ENCODE measurements around the gene LRRK1.

LRRK1 gene

GRCh38 chr15:101051291-101052030 is 132.3 kb downstream of the LRRK1 start:
- Histone ChIP-seq H3K4me3 (ENCODE audit: low read length) (no peak overlapping the region), H3K4me1 (ENCODE audit: control insufficient read depth, insufficient read depth, low read length) (no peaks in the 10 kb centered on the region), H3K9me3 (ENCODE audit: control insufficient read depth, low read length) (no peaks in the 10 kb centered on the region), H3K36me3 (ENCODE audit: control insufficient read depth, insufficient read depth, low read length) (peaks cover 2% of the 10 kb centered on the region), H3K27me3 (ENCODE audit: control insufficient read depth, insufficient read depth, low read length) (no peaks in the 10 kb centered on the region), H3K9ac (ENCODE audit: low read length) (no peak overlapping the region)

- Histone ChIP-seq H3K36me3 (ENCODE audit: control insufficient read depth, insufficient read depth, low read length) (peaks cover 2% of the 10 kb centered on the region), H3K9me3 (ENCODE audit: control insufficient read depth, low read length) (no peaks in the 10 kb centered on the region), H3K27me3 (ENCODE audit: control insufficient read depth, insufficient read depth, low read length) (no peaks in the 10 kb centered on the region), H3K4me1 (ENCODE audit: control insufficient read depth, insufficient read depth, low read length) (no peaks in the 10 kb centered on the region), H3K9ac (ENCODE audit: low read length) (no peak overlapping the region), H3K4me3 (ENCODE audit: low read length) (no peak overlapping the region)
Observed at GRCh38 chr15:101052031-101052620, 133.0 kb downstream of the LRRK1 start.

GRCh38 chr15:101052681-101053121 is 133.5 kb downstream of the LRRK1 start:
- H3K9me3 ChIP-seq (ENCODE audit: control insufficient read depth, low read length) = no peaks in the 10 kb centered on the region
- no peak overlapping the region for H3K9ac ChIP-seq (ENCODE audit: low read length)
- H3K4me1 ChIP-seq (ENCODE audit: control insufficient read depth, insufficient read depth, low read length) = no peaks in the 10 kb centered on the region
- H3K27me3 ChIP-seq (ENCODE audit: control insufficient read depth, insufficient read depth, low read length) = no peaks in the 10 kb centered on the region
- no peak overlapping the region for H3K4me3 ChIP-seq (ENCODE audit: low read length)
- H3K36me3 ChIP-seq (ENCODE audit: control insufficient read depth, insufficient read depth, low read length) = peaks cover 2% of the 10 kb centered on the region

- no peaks in the 10 kb centered on the region for H3K27me3 ChIP-seq (ENCODE audit: control insufficient read depth, insufficient read depth, low read length)
- no peak overlapping the region for H3K4me3 ChIP-seq (ENCODE audit: low read length)
- H3K9ac ChIP-seq (ENCODE audit: low read length) = no peak overlapping the region
- H3K9me3 ChIP-seq (ENCODE audit: control insufficient read depth, low read length) = no peaks in the 10 kb centered on the region
- no peaks in the 10 kb centered on the region for H3K4me1 ChIP-seq (ENCODE audit: control insufficient read depth, insufficient read depth, low read length)
- peaks cover 2% of the 10 kb centered on the region for H3K36me3 ChIP-seq (ENCODE audit: control insufficient read depth, insufficient read depth, low read length)
Observed at GRCh38 chr15:101053261-101053660, 134.1 kb downstream of the LRRK1 start.

- no peak overlapping the region for H3K4me3 ChIP-seq (ENCODE audit: low read length)
- no peaks in the 10 kb centered on the region for H3K27me3 ChIP-seq (ENCODE audit: control insufficient read depth, insufficient read depth, low read length)
- H3K4me1 ChIP-seq (ENCODE audit: control insufficient read depth, insufficient read depth, low read length) = no peaks in the 10 kb centered on the region
- no peak overlapping the region for H3K9ac ChIP-seq (ENCODE audit: low read length)
- H3K9me3 ChIP-seq (ENCODE audit: control insufficient read depth, low read length) = no peaks in the 10 kb centered on the region
- H3K36me3 ChIP-seq (ENCODE audit: control insufficient read depth, insufficient read depth, low read length) = peaks cover 2% of the 10 kb centered on the region
Observed at GRCh38 chr15:101054116-101054515, 135.0 kb downstream of the LRRK1 start.

GRCh38 chr15:101054991-101055390 is 135.8 kb downstream of the LRRK1 start:
- Histone ChIP-seq H3K4me1 (ENCODE audit: control insufficient read depth, insufficient read depth, low read length) (no peaks in the 10 kb centered on the region), H3K4me3 (ENCODE audit: low read length) (no peak overlapping the region), H3K9ac (ENCODE audit: low read length) (no peak overlapping the region), H3K9me3 (ENCODE audit: control insufficient read depth, low read length) (no peaks in the 10 kb centered on the region), H3K27me3 (ENCODE audit: control insufficient read depth, insufficient read depth, low read length) (no peaks in the 10 kb centered on the region), H3K36me3 (ENCODE audit: control insufficient read depth, insufficient read depth, low read length) (peaks cover 2% of the 10 kb centered on the region)

- Histone ChIP-seq H3K4me1 (ENCODE audit: control insufficient read depth, insufficient read depth, low read length) (no peaks in the 10 kb centered on the region), H3K36me3 (ENCODE audit: control insufficient read depth, insufficient read depth, low read length) (peaks cover 2% of the 10 kb centered on the region), H3K27me3 (ENCODE audit: control insufficient read depth, insufficient read depth, low read length) (no peaks in the 10 kb centered on the region), H3K4me3 (ENCODE audit: low read length) (no peak overlapping the region), H3K9me3 (ENCODE audit: control insufficient read depth, low read length) (no peaks in the 10 kb centered on the region), H3K9ac (ENCODE audit: low read length) (no peak overlapping the region)
Observed at GRCh38 chr15:101055411-101055810, 136.3 kb downstream of the LRRK1 start.

- no peaks in the 10 kb centered on the region for H3K4me1 ChIP-seq (ENCODE audit: control insufficient read depth, insufficient read depth, low read length)
- no peak overlapping the region for H3K9ac ChIP-seq (ENCODE audit: low read length)
- H3K9me3 ChIP-seq (ENCODE audit: control insufficient read depth, low read length) = no peaks in the 10 kb centered on the region
- no peaks in the 10 kb centered on the region for H3K27me3 ChIP-seq (ENCODE audit: control insufficient read depth, insufficient read depth, low read length)
- peaks cover 2% of the 10 kb centered on the region for H3K36me3 ChIP-seq (ENCODE audit: control insufficient read depth, insufficient read depth, low read length)
- H3K4me3 ChIP-seq (ENCODE audit: low read length) = no peak overlapping the region
Observed at GRCh38 chr15:101056366-101057334, 137.5 kb downstream of the LRRK1 start.

GRCh38 chr15:101057841-101058407 is 138.8 kb downstream of the LRRK1 start:
- Histone ChIP-seq H3K9me3 (ENCODE audit: control insufficient read depth, low read length) (no peaks in the 10 kb centered on the region), H3K4me1 (ENCODE audit: control insufficient read depth, insufficient read depth, low read length) (no peaks in the 10 kb centered on the region), H3K36me3 (ENCODE audit: control insufficient read depth, insufficient read depth, low read length) (no peaks in the 10 kb centered on the region), H3K4me3 (ENCODE audit: low read length) (no peak overlapping the region), H3K27me3 (ENCODE audit: control insufficient read depth, insufficient read depth, low read length) (no peaks in the 10 kb centered on the region), H3K9ac (ENCODE audit: low read length) (no peak overlapping the region)

- no peaks in the 10 kb centered on the region for H3K27me3 ChIP-seq (ENCODE audit: control insufficient read depth, insufficient read depth, low read length)
- no peaks in the 10 kb centered on the region for H3K36me3 ChIP-seq (ENCODE audit: control insufficient read depth, insufficient read depth, low read length)
- no peak overlapping the region for H3K4me3 ChIP-seq (ENCODE audit: low read length)
- H3K9me3 ChIP-seq (ENCODE audit: control insufficient read depth, low read length) = no peaks in the 10 kb centered on the region
- no peaks in the 10 kb centered on the region for H3K4me1 ChIP-seq (ENCODE audit: control insufficient read depth, insufficient read depth, low read length)
- H3K9ac ChIP-seq (ENCODE audit: low read length) = no peak overlapping the region
Observed at GRCh38 chr15:101058735-101059134, 139.6 kb downstream of the LRRK1 start.

GRCh38 chr15:101059381-101060341 is 140.5 kb downstream of the LRRK1 start:
- H3K9ac ChIP-seq (ENCODE audit: low read length) = no peak overlapping the region
- no peak overlapping the region for H3K4me3 ChIP-seq (ENCODE audit: low read length)
- no peaks in the 10 kb centered on the region for H3K27me3 ChIP-seq (ENCODE audit: control insufficient read depth, insufficient read depth, low read length)
- H3K4me1 ChIP-seq (ENCODE audit: control insufficient read depth, insufficient read depth, low read length) = no peaks in the 10 kb centered on the region
- no peaks in the 10 kb centered on the region for H3K9me3 ChIP-seq (ENCODE audit: control insufficient read depth, low read length)
- H3K36me3 ChIP-seq (ENCODE audit: control insufficient read depth, insufficient read depth, low read length) = no peaks in the 10 kb centered on the region
